ENCODE data around the gene RMC1. TPM values are rescaled to one million over a fixed set of nuclear protein-coding genes. Genes with fewer than 3 reads are reported as not detected.
"Not testable (repeated sequence)": the region's sequence is repeated elsewhere in the genome, so short reads cannot be mapped to it uniquely, and the experiment has no call there.

The RMC1 gene
- 26.1 TPM in 2 replicates for total RNA-seq

- no peak for DNase-seq (ENCODE audit: extremely low read depth, low read depth, low spot score)
Measured at GRCh38 chr18:23503038-23503962, at the start of gene RMC1. TSS of gene RMC1 (plus strand) at chr18:23503511. CDS start at chr18:23503619, 108 bp downstream.

GRCh38 chr18:23453680-23454058, 49.6 kb upstream of the RMC1 start:
- no peak for DNase-seq (ENCODE audit: extremely low read depth, low read depth, low spot score)

GRCh38 chr18:23456835-23457234, 46.5 kb upstream of the RMC1 start:
- no peak for DNase-seq (ENCODE audit: extremely low read depth, low read depth, low spot score)

GRCh38 chr18:23458830-23459529, 44.3 kb upstream of the RMC1 start:
- no peak for DNase-seq (ENCODE audit: extremely low read depth, low read depth, low spot score)

- DNase-seq (ENCODE audit: extremely low read depth, low read depth, low spot score), result no peak
Measured at GRCh38 chr18:23459530-23459921, 43.8 kb upstream of the RMC1 start.

- DNase-seq (ENCODE audit: extremely low read depth, low read depth, low spot score), result no peak
Measured at GRCh38 chr18:23460285-23461273, 42.7 kb upstream of the RMC1 start.

- no peak for DNase-seq (ENCODE audit: extremely low read depth, low read depth, low spot score)
Measured at GRCh38 chr18:23462876-23463275, 40.4 kb upstream of the RMC1 start.

GRCh38 chr18:23468753-23469459, 34.4 kb upstream of the RMC1 start:
- no peak for DNase-seq (ENCODE audit: extremely low read depth, low read depth, low spot score)

GRCh38 chr18:23470620-23471387, 32.5 kb upstream of the RMC1 start:
- no peak for DNase-seq (ENCODE audit: extremely low read depth, low read depth, low spot score)

GRCh38 chr18:23471486-23471885, 31.8 kb upstream of the RMC1 start:
- no peak for DNase-seq (ENCODE audit: extremely low read depth, low read depth, low spot score)

GRCh38 chr18:23479829-23480505, 23.3 kb upstream of the RMC1 start:
- no peak for DNase-seq (ENCODE audit: extremely low read depth, low read depth, low spot score)

GRCh38 chr18:23484561-23485182, 18.6 kb upstream of the RMC1 start:
- DNase-seq (ENCODE audit: extremely low read depth, low read depth, low spot score), result no peak

GRCh38 chr18:23485386-23485785, 17.9 kb upstream of the RMC1 start:
- no peak for DNase-seq (ENCODE audit: extremely low read depth, low read depth, low spot score)

- DNase-seq (ENCODE audit: extremely low read depth, low read depth, low spot score), result peak; percentile 50
Measured at GRCh38 chr18:23487738-23488570, 15.4 kb upstream of the RMC1 start.

GRCh38 chr18:23489586-23489985, 13.7 kb upstream of the RMC1 start:
- not testable (repeated sequence) for DNase-seq (ENCODE audit: extremely low read depth, low read depth, low spot score)

- DNase-seq (ENCODE audit: extremely low read depth, low read depth, low spot score), result no peak
Measured at GRCh38 chr18:23493654-23494053, 9.7 kb upstream of the RMC1 start.

GRCh38 chr18:23494992-23495391, 8.3 kb upstream of the RMC1 start:
- no peak for DNase-seq (ENCODE audit: extremely low read depth, low read depth, low spot score)

Data from glomerular endothelial cell (primary cell).